ENCODE measurements around the gene ADAMTS3.

The ADAMTS3 gene

DNA sequence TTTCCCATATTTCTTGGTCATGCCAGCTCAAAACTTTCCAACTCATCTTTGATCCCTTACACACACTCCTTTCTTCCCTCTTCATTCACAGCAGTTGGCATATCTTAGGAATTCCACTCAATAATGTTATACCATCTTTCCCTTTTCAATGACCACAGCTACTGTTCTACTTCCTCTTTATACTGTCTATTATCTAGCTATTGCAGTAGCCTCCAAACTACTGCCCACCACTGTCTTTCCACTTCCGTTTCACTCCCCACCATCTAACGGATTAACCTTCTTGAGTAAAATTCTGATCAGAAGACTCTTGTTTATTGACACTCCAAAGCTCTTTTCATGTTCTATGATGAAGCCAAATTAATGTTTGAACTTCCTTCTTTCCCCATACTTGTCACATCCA, 55.8 kb downstream of the ADAMTS3 start:
- H3K4me1 ChIP-seq (ENCODE audit: control insufficient read depth in 1 of 2, insufficient read depth in 1 of 2, low read depth in 1 of 2, low read length in 1 of 2) = no peaks in the 10 kb centered on the region
- H3K4me3 ChIP-seq (ENCODE audit: low read depth in 1 of 2, low read length in 1 of 2) = no peak overlapping the region
- H3K36me3 ChIP-seq = no peaks in the 10 kb centered on the region
- H3K9me3 ChIP-seq = no peaks in the 10 kb centered on the region
- no peak for TF ChIP-seq CTCF (IDR thresholded peaks at IDR 0.05)
- no peaks in the 10 kb centered on the region for H3K27me3 ChIP-seq
- H3K27ac ChIP-seq = no peak overlapping the region

DNA sequence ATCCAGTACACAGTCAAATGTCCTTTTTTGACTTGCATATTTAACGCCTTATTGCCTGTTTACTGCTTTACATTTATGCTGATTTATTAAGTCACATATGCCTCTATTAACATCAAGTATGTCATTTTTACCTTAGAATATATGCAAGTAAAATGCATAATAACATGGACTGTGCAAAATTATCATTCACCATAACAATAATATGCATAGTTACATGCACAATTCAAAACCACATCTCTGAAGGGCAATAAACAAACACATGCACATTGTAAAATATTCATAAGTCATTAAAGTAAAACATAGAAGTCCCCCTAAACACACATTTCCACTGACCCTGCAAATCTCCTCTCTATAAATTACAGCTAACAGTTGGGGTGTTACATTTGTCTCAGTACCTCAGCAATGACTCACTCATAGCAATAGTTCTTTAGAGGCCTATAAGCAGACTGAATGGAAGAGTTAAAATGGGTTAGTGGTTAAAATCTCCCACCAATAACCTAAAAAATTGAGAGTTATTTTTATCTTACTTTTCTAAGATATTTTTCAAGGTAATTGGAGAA, 61.1 kb downstream of the ADAMTS3 start:
- Histone ChIP-seq H3K27me3 (no peaks in the 10 kb centered on the region), H3K9me3 (no peaks in the 10 kb centered on the region), H3K4me1 (ENCODE audit: control insufficient read depth in 1 of 2, insufficient read depth in 1 of 2, low read depth in 1 of 2, low read length in 1 of 2) (no peaks in the 10 kb centered on the region), H3K27ac (no peak overlapping the region), H3K4me3 (ENCODE audit: low read depth in 1 of 2, low read length in 1 of 2) (no peak overlapping the region), H3K36me3 (no peaks in the 10 kb centered on the region)
- TF ChIP-seq CTCF (IDR thresholded peaks at IDR 0.05) = no peak

- TF ChIP-seq CTCF (IDR thresholded peaks at IDR 0.05) = no peak
- no peaks in the 10 kb centered on the region for H3K27me3 ChIP-seq
- no peaks in the 10 kb centered on the region for H3K4me1 ChIP-seq (ENCODE audit: control insufficient read depth in 1 of 2, insufficient read depth in 1 of 2, low read depth in 1 of 2, low read length in 1 of 2)
- H3K27ac ChIP-seq = no peak overlapping the region
- no peak overlapping the region for H3K4me3 ChIP-seq (ENCODE audit: low read depth in 1 of 2, low read length in 1 of 2)
- no peaks in the 10 kb centered on the region for H3K9me3 ChIP-seq
- H3K36me3 ChIP-seq = no peaks in the 10 kb centered on the region
These were observed 61.9 kb downstream of the ADAMTS3 start for GRCh38 chr4:72507167-72507566.

DNA sequence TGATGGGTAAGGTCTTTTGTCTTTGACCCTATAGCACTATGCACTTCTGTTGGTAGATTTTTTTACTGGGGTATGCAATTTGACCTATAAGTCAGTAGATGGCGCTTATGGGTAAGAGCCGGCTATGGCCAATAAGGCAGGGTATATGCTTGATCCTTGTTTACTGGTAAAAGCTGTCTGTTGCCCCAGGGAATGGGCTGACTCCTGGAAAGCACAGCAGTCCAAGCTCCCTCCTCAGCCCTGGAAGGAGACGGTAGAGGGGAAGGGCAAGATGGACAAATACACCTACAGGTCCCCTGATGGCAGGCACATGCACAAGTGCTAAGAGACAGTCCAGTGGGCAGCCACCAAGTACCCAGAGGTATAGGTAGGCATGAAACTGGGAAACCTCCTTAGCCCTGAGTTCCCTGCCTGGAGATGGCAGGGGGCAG, 63.7 kb downstream of the ADAMTS3 start:
- Histone ChIP-seq H3K36me3 (no peaks in the 10 kb centered on the region), H3K27ac (no peak overlapping the region), H3K27me3 (no peaks in the 10 kb centered on the region), H3K4me1 (ENCODE audit: control insufficient read depth in 1 of 2, insufficient read depth in 1 of 2, low read depth in 1 of 2, low read length in 1 of 2) (no peaks in the 10 kb centered on the region), H3K9me3 (no peaks in the 10 kb centered on the region), H3K4me3 (ENCODE audit: low read depth in 1 of 2, low read length in 1 of 2) (no peak overlapping the region)
- TF ChIP-seq CTCF (IDR thresholded peaks at IDR 0.05) = no peak

DNA sequence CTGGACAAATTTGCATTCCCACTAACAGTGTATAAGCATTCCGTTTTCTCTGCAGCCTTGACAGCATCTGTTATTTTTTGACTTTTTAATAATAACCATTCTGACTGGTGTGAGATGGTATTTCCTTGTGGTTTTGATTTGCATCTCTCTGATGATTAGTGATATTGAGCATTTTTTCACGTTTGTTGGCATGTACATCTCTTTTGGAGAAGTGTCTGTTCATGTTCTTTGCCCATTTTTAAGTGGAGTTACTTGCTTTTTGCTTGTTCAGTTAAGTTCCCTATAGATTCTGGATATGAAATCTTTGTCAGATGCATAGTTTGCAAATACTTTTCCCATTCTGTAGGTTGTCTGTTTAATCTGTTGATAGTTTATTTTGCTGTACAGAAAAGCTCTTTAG, 68.8 kb downstream of the ADAMTS3 start:
- TF ChIP-seq CTCF (IDR thresholded peaks at IDR 0.05) = no peak
- Histone ChIP-seq H3K27me3 (no peaks in the 10 kb centered on the region), H3K4me1 (ENCODE audit: control insufficient read depth in 1 of 2, insufficient read depth in 1 of 2, low read depth in 1 of 2, low read length in 1 of 2) (no peaks in the 10 kb centered on the region), H3K36me3 (no peaks in the 10 kb centered on the region), H3K9me3 (no peaks in the 10 kb centered on the region), H3K4me3 (ENCODE audit: low read depth in 1 of 2, low read length in 1 of 2) (no peak overlapping the region), H3K27ac (no peak overlapping the region)

DNA sequence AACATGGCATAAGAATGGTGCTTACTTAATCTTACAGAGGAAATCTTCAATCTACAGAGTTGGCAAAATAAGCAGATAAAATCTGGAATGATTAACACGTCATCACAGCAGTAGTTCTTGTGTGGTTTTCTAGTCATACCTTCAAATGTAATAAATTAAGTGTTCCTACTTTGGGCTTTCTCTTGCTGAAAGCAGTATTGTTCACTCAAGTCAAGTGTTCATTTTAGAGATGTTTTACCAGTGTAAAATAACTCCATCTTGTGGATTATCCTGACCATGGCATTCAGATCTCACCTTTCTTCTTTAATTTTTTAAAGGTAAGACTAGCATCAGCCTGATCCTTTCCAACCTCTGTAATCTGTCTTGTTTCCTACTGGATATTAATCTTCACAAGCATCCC, 72.9 kb downstream of the ADAMTS3 start:
- H3K27ac ChIP-seq = no peak overlapping the region
- H3K27me3 ChIP-seq = no peaks in the 10 kb centered on the region
- H3K36me3 ChIP-seq = no peaks in the 10 kb centered on the region
- no peak for TF ChIP-seq CTCF (IDR thresholded peaks at IDR 0.05)
- H3K4me1 ChIP-seq (ENCODE audit: control insufficient read depth in 1 of 2, insufficient read depth in 1 of 2, low read depth in 1 of 2, low read length in 1 of 2) = no peaks in the 10 kb centered on the region
- H3K9me3 ChIP-seq = no peaks in the 10 kb centered on the region
- no peak overlapping the region for H3K4me3 ChIP-seq (ENCODE audit: low read depth in 1 of 2, low read length in 1 of 2)

Measured in neutrophil (primary cell).